GM21423 (cell line): ENCODE data around the gene UCK1.
"Not testable (repeated sequence)": the region's sequence is repeated elsewhere in the genome, so short reads cannot be mapped to it uniquely, and the experiment has no call there.

Experiments
- ATAC-seq: cut with Tn5 transposase; IDR thresholded peaks from one replicate; pipeline ENCODE4 v1.9.1; 2021; ENCODE audit warnings: mild to moderate bottlenecking, moderate library complexity; ENCODE audit not compliant: unreplicated experiment

UCK1 gene

DNA sequence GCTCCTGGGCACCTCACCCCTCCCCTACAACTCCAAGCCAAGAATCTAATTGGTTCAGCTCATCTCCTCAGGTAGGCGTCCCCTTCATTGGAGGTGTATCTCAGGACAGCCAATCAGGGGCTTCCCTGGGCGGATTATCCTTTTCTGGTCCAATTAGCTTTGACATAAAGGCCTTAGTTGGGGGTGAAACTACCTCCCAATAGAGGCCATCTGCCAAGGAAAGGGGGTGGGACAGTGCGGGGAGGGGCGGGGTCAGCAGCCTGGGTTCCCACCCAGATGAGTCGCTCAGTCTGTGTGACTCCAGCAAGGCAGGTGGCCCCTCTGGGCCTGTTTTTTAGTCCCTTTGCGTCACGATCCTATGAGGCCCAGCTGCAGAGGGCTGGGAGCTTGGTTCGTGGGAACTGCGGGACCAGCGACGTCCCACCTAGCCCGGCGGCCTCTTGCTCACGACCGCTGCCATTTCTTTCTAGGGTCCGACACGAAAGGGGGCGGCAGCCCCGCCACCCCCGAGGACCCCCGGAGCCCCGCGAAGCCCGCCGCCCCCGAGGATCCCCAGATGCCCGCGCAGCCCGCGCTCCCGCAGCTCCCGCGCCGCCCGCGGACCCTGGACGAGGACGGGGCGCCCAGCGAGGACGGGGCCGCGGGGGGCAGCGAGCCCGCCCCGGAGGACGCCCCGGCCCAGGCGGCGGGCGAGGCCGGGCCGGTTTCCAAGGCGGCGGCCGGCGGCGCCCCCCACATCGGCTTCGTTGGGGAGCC is 23.2 kb upstream of the UCK1 start:
- ATAC-seq, result no peak

DNA sequence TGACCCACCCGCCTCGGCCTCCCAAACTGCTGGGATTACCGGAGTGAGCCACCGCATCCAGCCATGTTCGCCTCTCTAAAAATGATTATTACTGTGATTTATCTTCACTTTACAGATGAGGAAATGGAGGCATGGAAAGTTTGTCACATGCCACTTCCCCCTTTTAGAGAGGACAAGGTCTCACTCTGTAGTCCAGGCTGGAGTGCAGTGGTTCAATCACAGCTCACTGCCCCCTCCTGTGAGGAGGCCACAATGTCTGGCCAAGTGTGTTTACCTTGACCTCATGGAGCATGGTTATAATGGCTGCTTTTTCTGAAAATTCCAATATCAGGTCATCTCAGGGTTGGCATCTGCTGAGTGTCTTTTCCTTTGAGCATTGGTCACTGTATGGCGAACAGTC is 21.0 kb upstream of the UCK1 start:
- no peak for ATAC-seq

GRCh38 chr9:131550465-131550864 is 19.4 kb upstream of the UCK1 start:
- ATAC-seq, result not testable (repeated sequence)

DNA sequence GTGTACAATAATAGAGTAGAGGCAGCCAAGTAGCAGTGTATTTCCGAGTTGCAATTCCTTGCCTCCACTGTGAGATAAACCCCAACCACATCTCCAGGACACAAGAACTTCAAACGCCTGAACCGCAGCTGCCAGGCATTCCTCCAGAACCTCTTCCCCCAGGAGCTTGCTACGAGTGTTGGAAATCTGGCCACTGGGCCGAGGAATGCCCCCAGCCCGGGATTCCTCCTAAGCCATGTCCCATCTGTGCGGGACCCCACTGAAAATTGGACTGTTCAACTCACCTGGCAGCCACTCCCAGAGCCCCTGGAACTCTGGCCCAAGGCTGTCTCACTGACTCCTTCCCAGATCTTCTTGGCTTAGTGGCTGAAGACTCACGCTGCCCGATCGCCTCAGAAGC is 18.1 kb upstream of the UCK1 start:
- not testable (repeated sequence) for ATAC-seq

DNA sequence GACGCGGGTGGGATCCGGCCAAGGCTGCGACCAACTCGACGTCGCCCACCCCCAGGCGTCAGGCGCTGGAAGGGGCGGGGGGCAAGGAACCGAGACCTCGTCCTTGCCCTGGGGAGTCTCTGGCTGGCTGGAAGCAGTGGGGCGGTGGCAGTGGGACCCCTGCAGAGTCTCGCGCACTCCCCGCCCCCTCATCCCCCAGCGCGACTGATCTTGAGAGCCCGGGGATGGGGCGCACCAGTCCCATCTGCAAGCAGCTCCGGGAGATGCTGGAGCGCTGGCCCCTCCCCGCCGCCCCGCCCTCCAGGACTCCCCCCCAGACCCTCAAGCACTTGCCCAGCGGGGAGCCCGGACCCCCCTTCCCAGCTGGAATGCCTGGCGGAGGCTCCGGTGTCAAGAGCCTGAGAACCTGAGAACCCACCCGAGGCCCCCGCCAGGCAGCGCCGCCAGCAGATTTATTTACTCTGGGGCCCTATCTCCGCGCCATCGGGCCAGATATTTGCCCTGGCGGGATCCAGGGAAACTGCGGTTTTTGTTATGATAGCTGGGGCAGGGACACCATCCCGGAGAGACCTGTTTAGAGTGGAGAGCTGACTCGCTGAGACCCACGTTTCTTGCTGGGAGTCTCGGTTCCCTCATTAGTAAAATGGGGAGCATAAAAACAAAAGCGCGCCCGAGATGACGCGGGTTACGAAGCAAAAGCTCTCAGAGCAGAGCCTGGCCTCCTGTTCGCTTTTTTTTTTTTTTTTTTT is 15.4 kb upstream of the UCK1 start:
- ATAC-seq, result no peak

DNA sequence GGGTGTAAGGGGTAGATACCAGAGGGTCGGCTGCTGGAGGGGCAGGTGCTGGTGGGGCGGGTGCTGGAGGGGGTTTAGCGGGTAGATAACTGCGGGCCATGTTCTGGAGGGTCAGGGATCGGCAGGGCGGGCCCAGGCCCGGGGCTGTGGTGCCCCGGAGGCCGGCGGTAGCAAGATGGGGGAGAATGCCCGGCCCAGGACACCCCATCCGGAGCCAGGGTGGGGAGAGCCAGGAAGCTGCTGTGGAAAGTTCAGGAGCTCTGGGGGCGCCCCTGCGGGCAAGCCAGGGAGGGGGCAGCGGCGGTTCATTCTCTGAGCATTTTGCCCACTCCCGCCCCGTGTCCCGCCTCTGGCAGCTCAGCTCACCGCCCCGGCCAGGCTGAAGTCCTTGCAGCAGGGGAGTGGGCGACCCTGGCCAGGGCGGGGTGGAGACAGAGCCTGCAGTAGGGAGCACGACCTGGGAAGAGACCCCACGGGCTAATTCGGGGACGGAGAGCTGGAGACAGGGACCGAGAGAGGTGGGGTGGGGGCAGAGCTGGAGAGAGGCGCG is 14.8 kb upstream of the UCK1 start:
- ATAC-seq, result no peak

DNA sequence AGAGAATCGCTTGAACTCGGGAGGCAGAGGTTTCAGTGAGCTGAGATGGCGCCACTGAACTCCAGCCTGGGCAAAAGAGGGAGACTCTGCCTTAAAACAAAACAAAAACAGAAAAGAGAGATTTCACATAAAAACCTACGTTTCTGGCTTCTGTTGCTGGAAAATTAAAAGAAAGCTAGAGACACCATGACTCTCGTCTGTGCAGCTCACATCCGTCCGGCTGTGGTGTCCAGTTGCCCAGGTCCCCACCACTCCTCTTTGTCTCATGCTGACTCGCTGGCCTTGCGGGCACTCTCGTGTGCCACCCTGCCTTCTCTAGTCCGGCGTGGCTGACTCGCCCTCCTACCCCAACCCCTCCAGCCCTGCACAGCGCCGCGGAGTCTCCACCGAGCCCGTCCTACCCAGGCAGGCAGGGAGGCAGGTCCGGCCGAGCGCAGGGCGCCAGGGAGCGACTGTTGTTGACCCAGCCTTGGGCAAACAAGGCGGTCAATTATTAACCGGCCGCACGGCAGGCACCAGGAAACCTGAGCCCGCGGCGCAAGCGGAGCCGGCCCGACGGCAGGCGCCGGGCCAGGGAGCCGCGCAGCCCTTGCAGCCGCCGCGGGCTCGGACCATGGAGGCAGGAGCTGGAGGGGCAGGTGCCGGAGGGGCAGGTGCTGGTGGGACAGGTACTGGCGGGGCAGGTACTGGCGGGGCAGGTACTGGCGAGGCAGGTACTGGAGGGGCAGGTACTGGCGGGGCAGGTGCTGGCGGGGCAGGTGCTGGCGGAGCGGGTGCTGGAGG is 14.1 kb upstream of the UCK1 start, which contains the start of gene PRRT1B:
PRRT1B (plus strand) TSS at position 521 of the 783 bp plus-strand sequence; CDS start at position 614, 93 bp downstream.
- ATAC-seq, result no peak

GRCh38 chr9:131543141-131543540 is 12.1 kb upstream of the UCK1 start:
- no peak for ATAC-seq

DNA sequence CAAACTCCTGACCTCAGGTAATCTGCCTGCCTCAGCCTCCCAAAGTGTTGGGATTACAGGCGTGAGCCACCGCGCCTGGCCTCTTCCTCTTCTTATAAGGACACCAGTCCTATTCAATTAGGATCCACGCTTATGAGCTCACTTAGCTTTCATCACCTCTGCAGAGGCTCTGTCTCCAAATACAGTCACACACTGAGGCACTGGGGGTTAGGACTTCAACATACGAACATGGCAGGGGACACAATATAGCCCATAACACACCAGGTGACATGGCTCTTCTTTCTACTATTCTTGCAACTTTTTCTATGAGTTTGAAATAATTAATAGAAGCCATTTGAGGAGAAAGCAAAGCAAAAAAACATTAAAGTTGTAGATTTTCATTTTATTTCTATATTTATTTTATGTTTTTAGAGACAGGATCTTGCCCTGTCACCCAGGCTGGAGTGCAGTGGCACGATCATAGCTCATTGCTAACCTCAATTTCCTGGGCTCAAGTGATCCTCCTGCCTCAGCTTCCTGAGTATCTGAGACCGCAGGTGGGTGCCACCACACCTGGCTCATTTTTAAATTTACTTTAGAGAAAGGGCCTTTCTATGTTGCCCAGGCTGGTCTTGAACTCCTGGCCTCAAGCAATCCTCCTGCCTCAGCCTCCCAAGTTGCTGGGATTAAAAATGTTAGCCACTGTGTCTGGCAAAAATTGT is 8.3 kb upstream of the UCK1 start:
- ATAC-seq, result no peak

DNA sequence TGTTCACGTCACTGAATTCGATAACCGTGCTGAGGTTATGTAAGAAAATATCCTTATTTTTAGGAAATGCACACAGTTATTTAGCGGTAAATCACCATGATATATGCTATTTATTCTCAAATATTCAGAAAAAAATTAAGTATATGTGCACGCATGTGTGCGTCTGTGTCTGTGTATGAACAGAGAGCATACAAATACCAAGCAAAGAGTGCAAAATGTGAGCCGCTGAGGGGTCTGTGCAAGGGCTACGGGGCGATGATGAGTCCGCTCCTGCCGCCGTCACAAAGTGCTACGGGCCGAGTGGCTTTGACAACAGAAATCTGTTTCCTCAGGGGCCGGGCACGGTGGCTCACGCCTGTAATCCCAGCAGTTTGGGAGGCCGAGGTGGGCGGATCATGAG is 6.9 kb upstream of the UCK1 start:
- no peak for ATAC-seq

- ATAC-seq, result no peak
Observed at GRCh38 chr9:131534721-131535237, 3.7 kb upstream of the UCK1 start.

GRCh38 chr9:131530546-131530919 is 530 bp downstream of the UCK1 start:
- ATAC-seq, result peak; percentile 19

DNA sequence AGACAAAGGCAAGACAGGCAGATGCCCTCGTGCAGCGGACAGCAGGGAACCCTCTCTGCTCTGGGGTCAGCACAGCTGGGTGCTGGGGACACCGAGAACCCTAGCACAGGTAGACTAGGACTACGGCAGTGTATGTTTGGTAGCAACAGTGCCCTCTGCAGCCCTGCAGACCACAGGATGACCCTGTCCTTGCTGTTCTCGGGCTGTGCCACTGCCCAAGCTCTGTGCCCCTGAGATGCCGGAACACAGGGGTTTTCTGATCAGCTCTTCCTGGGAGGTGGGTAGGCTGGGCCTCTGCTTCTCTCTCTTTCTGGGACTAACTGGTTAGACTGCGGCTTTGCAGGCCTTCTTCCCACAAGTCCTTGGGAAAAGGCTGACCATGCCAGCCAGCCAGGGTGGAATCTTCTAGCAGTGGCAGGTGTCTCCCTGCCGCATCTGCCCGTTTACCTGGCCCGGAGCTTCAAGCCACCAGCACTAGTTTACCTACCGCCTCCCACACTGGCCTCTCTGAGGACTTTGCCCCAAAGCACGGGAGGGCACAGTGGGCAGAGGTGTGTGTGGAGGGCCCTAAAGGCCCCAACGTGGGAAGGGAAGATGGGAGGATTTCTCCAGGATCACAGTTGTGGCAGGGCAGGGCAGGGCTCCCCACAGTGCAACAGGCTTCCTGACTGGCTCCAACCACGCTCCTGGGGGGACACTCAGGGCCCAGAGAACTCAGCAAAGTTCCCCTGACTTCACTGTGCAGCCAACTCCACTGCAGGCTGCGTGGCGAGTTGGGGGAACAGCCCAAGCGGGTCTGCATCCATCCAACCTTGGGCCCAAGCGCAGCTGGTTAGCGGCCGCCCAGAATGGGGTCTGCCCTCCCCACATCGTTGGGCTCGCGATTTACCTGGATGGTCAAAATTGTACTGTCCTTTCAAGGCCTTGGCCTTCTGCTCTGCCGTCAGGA is 1.2 kb downstream of the UCK1 start:
- no peak for ATAC-seq

- no peak for ATAC-seq
Observed at GRCh38 chr9:131528886-131529505, 2.1 kb downstream of the UCK1 start.

DNA sequence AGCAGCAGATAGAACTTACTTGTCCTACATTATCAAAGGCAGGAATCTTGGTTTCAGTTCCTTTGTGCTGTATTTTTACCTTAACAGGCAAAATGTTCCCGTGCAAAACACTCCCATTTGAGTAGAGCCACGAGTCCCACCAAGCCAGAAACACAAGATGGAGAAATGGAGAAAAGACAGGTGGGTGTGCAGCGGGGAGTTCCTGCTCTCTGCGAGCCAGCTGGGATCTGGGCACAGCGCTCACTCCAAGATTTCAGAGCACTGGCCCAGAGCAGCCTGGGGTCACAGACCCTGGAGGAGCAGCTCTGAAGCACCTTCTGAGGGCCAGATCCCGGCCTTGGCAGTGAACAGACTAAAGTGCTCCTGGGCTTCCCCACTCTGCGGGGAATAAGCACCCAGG is 2.9 kb downstream of the UCK1 start:
- no peak for ATAC-seq

GRCh38 chr9:131525643-131526565 is 5.2 kb downstream of the UCK1 start:
- no peak for ATAC-seq

DNA sequence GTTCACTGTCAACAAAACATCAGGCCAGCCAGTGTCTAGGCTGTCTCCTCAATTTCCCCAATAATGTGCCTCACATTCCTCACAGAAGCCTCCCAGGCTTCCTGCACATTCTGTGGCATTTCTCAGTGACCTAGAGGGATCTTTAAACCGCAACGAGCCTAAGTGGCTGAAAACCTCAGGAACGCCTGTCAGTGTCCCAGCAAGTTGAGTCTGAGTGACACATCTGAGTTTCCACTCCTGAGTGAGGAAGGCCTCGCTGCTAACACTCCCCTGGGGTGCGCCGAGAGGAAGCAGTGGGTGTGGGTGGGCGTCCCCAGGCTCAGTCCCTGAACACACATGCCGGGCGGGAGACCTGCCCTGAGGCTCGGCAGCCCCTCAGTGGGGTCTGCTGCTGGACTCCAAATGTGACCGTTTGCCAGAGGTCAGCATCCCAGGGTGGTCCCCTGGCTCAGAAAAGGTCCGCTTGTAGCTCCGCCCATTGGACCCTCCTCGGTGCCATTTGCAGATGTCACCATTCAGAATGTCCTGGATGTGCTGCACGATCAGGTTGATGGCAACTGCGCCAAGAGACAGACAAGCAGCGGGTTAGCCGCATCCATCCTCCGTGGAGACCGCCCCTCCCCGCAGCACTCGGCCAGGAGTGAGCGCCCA is 6.3 kb downstream of the UCK1 start:
- no peak for ATAC-seq
